ENCODE results near the gene SH3RF3.
"Not testable (repeated sequence)": the region's sequence is repeated elsewhere in the genome, so short reads cannot be mapped to it uniquely, and the experiment has no call there.

- TF ChIP-seq, protein P1, sequence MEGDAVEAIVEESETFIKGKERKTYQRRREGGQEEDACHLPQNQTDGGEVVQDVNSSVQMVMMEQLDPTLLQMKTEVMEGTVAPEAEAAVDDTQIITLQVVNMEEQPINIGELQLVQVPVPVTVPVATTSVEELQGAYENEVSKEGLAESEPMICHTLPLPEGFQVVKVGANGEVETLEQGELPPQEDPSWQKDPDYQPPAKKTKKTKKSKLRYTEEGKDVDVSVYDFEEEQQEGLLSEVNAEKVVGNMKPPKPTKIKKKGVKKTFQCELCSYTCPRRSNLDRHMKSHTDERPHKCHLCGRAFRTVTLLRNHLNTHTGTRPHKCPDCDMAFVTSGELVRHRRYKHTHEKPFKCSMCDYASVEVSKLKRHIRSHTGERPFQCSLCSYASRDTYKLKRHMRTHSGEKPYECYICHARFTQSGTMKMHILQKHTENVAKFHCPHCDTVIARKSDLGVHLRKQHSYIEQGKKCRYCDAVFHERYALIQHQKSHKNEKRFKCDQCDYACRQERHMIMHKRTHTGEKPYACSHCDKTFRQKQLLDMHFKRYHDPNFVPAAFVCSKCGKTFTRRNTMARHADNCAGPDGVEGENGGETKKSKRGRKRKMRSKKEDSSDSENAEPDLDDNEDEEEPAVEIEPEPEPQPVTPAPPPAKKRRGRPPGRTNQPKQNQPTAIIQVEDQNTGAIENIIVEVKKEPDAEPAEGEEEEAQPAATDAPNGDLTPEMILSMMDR (IDR thresholded peaks at IDR 0.05) = not testable (repeated sequence)
- not testable (repeated sequence) for TF ChIP-seq POLR2A (IDR thresholded peaks at IDR 0.05)
Measured at GRCh38 chr2:109117181-109117580, 11.8 kb upstream of the SH3RF3 start.

All from adrenal gland (tissue), 5 donors.